ENCODE data around the gene PCDHB11.

DNA sequence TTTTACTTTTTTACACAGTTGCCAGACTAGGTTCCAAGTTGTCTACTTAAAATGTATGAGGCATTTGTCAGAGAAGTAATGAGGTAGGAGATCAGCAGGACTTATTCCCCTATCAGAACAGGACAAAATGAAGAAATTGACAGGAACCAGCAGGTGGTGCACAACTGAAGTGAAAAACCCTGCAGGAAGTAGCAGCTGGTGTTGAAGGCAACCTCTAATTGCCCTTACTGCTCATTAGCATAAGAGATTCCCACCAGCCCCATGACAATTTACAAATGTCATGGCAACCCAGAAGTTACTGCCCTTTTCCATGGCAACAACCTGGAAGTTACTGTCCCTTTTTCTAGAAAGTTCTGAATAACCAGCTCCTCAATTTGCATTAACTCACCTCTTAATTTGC is 51.1 kb downstream of the PCDHB11 start:
- TF ChIP-seq, protein P1, sequence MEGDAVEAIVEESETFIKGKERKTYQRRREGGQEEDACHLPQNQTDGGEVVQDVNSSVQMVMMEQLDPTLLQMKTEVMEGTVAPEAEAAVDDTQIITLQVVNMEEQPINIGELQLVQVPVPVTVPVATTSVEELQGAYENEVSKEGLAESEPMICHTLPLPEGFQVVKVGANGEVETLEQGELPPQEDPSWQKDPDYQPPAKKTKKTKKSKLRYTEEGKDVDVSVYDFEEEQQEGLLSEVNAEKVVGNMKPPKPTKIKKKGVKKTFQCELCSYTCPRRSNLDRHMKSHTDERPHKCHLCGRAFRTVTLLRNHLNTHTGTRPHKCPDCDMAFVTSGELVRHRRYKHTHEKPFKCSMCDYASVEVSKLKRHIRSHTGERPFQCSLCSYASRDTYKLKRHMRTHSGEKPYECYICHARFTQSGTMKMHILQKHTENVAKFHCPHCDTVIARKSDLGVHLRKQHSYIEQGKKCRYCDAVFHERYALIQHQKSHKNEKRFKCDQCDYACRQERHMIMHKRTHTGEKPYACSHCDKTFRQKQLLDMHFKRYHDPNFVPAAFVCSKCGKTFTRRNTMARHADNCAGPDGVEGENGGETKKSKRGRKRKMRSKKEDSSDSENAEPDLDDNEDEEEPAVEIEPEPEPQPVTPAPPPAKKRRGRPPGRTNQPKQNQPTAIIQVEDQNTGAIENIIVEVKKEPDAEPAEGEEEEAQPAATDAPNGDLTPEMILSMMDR (IDR thresholded peaks at IDR 0.05) = no peak
- no peak for TF ChIP-seq POLR2AphosphoS5 (IDR thresholded peaks at IDR 0.05)
- TF ChIP-seq POLR2A (IDR thresholded peaks at IDR 0.05) = no peak
- TF ChIP-seq EP300 (IDR thresholded peaks at IDR 0.05) = no peak
